B cell (primary cell): Measurements from ENCODE around the gene FLT1.

Source experiments
- CTCF ChIP-seq: fragments of 200-600 bp; IDR thresholded peaks from one replicate; pipeline ENCODE4 v1.8.0; 2022; ENCODE audit warnings: antibody characterized with exemption, mild to moderate bottlenecking
- EZH2 ChIP-seq: IDR thresholded peaks from 2 replicates; pipeline ENCODE4 v1.6.1; 2012; ENCODE audit warnings: borderline replicate concordance, low read depth, mild to moderate bottlenecking, moderate library complexity, low read length; ENCODE audit not compliant: insufficient read depth, poor library complexity, severe bottlenecking

GRCh38 chr13:28529836-28530235, 34.9 kb upstream of the FLT1 start:
- no peak for TF ChIP-seq CTCF
- TF ChIP-seq EZH2: no peak
